GM18858 (cell line): ENCODE results near the gene TNRC6C.
"Not testable (repeated sequence)": the region's sequence is repeated elsewhere in the genome, so short reads cannot be mapped to it uniquely, and the experiment has no call there.

Experiments used
- ATAC-seq: cut with Tn5 transposase; IDR thresholded peaks from one replicate; pipeline ENCODE4 v1.9.1; 2021; ENCODE audit not compliant: unreplicated experiment

Gene TNRC6C

GRCh38 chr17:77929871-77930436, 28.5 kb upstream of the TNRC6C start:
- ATAC-seq, result no peak

DNA sequence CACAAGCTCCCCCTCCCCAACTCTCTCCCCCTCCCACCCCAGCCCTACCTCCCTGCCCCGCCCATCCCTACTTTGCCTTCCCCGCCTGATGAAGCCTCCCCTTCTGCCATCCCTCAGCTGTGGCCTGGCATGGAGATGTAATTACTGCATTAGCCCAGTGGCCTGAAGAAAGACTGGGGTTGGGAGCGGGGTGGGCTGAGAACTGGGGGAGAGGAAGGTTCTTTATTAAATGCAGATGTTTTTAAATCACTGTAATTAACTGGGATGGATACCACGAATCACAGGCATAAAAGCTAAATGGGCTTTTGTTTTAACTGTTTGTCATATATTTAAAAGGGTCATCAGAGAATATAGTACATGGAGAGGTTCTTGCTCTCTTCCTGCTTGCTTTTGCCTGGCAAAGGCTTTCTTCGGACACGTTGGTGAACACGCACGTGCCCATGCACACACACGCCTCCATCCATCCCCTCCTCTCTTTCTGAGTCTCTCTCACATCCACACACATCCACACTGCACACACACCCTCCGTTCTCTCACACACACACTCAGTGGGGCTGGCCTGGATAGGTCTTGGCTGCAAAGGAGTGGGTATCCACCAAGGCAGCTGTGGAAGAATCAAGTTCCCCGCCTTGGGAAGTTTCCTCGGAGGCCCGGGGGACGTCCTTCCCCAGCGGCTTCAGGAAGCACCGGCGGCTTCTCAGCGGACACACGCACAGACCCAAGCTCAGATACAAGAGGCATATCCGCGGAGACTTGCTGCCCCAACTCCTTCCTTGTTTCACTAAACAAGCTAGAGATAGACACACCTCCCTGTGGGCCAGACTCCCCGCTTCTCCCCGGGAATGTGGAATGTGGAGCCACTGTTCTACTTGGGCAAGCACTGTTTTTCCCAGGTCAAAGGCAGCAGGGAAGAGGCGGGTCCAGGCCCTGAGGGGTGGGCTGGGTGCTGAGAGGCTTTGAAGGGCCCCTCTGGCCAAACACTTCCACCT, 27.4 kb upstream of the TNRC6C start:
- no peak for ATAC-seq

- ATAC-seq, result no peak
Observed at GRCh38 chr17:77933777-77934398, 24.6 kb upstream of the TNRC6C start.

DNA sequence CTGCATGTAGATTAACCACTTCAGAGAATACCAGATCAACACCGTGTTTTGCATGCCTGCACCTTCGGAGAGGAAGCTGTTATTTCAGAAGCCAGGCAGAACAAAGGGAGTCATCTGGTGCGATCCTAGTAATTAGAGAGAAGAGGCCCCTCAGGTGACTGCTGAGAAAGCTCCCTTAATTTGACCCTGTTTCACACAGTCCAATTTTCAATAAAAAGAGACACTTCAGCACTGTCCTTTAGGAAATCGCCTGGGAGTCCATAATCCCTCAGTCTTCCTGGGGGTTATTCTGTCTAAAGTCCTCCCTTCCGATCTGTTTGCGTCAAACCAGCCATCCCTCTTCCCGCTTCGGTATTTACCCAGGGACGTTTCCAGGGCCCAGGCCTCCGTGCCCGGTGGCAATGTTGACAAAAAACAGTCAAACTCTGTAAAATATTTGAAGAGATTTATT, 23.4 kb upstream of the TNRC6C start:
- no peak for ATAC-seq

DNA sequence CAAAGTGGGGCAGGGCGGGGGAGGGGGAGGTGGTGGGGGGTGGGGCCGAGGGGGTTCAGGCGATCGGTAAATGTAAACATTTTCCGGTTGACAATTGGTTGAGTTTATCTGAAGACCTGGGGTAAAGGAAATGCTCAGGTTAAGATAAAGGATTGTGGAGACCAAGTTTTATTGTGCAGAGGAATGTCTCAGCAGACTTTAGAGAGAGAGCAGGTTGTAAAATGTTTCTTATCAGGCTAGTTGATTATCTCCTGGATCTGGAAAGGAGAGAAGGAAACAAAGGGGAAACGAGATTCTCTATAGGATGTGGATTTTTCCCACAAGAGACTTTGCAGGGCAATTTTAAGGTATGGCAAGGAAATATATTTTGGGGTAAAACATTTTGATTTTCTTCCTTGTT, 22.8 kb upstream of the TNRC6C start:
- not testable (repeated sequence) for ATAC-seq

- ATAC-seq, result no peak
Observed at GRCh38 chr17:77936881-77937280, 21.6 kb upstream of the TNRC6C start.

- no peak for ATAC-seq
Observed at GRCh38 chr17:77941004-77941403, 17.5 kb upstream of the TNRC6C start.

- ATAC-seq, result no peak
Observed at GRCh38 chr17:77942112-77942988, 16.2 kb upstream of the TNRC6C start.

- no peak for ATAC-seq
Observed at GRCh38 chr17:77943971-77944370, 14.5 kb upstream of the TNRC6C start.

DNA sequence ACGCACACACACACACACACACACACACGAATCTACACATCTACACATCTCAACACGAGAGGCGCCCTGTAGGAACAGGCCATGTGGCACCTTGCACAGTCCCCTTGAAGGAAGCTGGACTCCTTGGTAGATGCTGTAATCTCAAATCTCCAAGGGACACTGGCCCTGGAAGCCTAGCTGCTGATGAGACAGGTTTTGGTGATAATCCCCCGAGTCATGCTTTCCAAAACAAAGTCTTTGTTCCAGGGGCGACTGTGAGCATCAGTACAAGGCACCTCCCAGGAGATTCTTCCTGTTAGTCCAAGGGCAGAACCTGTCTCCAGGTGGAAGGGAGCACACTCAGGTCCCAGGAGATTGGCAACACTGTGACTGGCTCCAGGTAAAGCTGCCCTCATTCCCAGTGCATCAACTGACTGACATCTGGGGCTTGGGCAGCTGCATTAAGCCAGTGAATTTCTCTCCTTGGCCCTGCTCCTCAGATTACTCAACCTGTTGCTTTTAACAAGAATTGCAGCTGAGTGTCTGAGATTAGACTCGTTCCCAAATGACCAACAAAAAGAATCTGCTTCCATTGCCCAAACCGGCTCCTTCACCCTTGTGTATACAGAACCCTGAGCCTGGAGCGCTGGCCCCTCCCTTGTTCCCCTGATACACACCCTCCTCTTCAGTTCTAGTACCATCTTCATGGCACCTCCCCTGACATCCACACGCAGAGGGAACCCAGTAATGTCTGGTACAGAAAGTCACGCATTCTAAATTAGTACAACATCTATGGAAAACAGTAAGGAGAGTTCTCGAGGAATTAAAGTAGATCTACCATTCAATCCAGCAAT, 13.9 kb upstream of the TNRC6C start:
- no peak for ATAC-seq

- no peak for ATAC-seq
Observed at GRCh38 chr17:77946900-77947645, 11.4 kb upstream of the TNRC6C start.

GRCh38 chr17:77948690-77949114, 9.8 kb upstream of the TNRC6C start:
- ATAC-seq, result no peak

GRCh38 chr17:77951123-77951522, 7.4 kb upstream of the TNRC6C start:
- ATAC-seq, result no peak

- ATAC-seq, result no peak
Observed at GRCh38 chr17:77952368-77952767, 6.1 kb upstream of the TNRC6C start.

DNA sequence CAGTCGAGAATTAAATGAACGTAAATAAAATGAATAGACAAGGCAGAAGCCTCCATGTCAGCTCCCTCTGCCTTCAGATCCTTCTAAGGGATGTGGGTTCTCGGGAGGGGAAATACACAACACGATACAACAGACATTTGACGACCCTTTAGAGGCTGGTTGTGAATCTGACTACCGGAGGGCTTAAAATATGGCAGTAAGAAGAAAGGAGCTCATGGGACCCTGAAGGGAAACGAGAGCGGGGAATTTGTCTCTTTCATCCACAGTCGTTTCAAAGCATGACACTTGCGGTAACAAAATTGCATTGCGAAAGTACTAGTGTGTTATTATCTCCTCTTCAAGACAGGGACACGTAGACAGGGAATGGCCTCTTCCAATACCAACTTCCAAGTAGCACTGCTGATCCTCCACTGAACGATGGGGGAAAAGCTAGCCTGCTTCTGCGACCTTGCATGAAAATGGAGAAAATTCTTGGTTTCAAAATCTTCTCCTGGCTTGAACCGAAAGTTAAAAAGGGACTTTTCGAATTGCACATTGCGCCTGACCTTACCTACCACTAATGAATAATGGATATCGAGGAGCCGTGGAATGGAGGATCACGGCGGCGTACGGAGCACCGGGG, 1.2 kb upstream of the TNRC6C start:
- ATAC-seq, result no peak

GRCh38 chr17:77958716-77959125, 218 bp downstream of the TNRC6C start:
- ATAC-seq, result no peak

GRCh38 chr17:77959126-77959925, 823 bp downstream of the TNRC6C start:
- ATAC-seq, result no peak

GRCh38 chr17:77959926-77960521, 1.5 kb downstream of the TNRC6C start:
- ATAC-seq, result no peak
